ENCODE results near the gene LIF. TPM values are rescaled to one million over a fixed set of nuclear protein-coding genes. Genes with fewer than 3 reads are reported as not detected.
A peak's percentile ranks its signal among the peaks of the same experiment; 100 is the strongest.

The LIF gene
- total and polyA plus RNA-seq, 2 of the 4 experiments (the other 2 are of a cell fraction), result 130 to 214 TPM

DNA sequence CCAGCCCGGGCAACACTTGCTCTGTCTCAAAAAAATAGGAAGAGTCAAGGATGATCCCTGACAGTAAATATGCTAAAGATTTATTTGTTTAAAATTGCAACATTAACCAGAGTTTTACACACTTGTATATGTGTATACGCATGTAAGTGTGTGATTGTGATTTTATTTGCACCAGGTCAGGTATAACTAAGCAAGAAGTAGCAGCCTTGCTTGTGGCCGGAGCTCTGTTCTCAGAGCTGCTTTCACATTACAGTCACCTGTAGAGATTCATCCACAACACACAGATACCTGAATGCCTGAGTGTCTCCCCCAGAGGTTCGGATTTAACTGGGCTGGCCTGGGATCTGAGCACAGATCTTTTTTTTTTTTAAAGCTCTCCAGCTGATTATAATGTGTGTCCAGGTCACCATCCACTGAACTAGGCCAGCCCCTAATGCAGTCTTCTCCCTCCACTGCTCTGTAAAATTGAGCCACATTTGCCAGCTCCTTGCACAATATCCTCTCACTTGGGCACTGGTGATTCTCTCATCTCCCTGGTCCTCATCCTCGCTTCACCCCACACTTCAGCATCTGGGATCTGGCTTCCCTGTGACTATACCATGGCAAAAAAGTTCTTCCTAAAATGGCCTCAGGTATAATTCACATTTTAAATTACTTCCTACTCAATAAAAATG, 48.3 kb downstream of the LIF start:
- peak overlapping the region; percentile 94 for H3K4ac ChIP-seq (ENCODE audit: low read depth, low read length)
- ChIA-PET POLR2A (ENCODE audit: unreplicated experiment) (interaction anchor here (0.7 kb wide), 1 partner anchor 8 kb away, joined by 3 read pairs; no protein-coding TSS in a partner anchor), CTCF (interaction anchor here (1.2 kb wide), 1 partner anchor 16 kb away, joined by 3 read pairs; no protein-coding TSS in a partner anchor)
- peak overlapping the region; percentile 99 for H2BK120ac ChIP-seq (ENCODE audit: low read depth, low read length)
- H2AK9ac ChIP-seq (replicated peaks; ENCODE audit: low read depth, low read length, poor library complexity), result no peak overlapping the region
- H2BK5ac ChIP-seq (ENCODE audit: low read depth, low read length, poor library complexity, severe bottlenecking), result peak overlapping the region; percentile 99
- H3K27me3 ChIP-seq (ENCODE audit: control insufficient read depth, insufficient read depth, low read length), result no peaks in the 10 kb centered on the region
- intact Hi-C loops (cut with micrococcal nuclease), result loop anchor here (5.0 kb wide), 1 partner anchor 39 kb away; no protein-coding TSS in a partner anchor
- peak overlapping the region; percentile 13; the same call in 1 of the 2 replicates for H3K9ac ChIP-seq (ENCODE audit: low read depth, low read length)
- peaks cover 0 to under 1% of the 10 kb centered on the region in 2 experiments; a peak in 2 of 4 replicates for H3K79me1 ChIP-seq (ENCODE audit: low read depth in 1 of 2, low read length in 2 of 2)
- H4K5ac ChIP-seq (ENCODE audit: low read depth, low read length), result peak overlapping the region; percentile 89
- peaks cover 4% of the 10 kb centered on the region; the same call in 1 of the 2 replicates for H4K20me1 ChIP-seq (ENCODE audit: insufficient read depth, low read length)
- peak overlapping the region; percentile 89 for H3K27ac ChIP-seq (ENCODE audit: insufficient read depth, low read length)
- DNase-seq, result peak; percentile 59
- peak overlapping the region; percentile 99 for H2AK5ac ChIP-seq (ENCODE audit: low read depth, low read length)
- no TSS peak for BruUV-seq (replicated peaks)
- peak overlapping the region; percentile 96 for H3K18ac ChIP-seq (ENCODE audit: low read depth, low read length)
- H3K56ac ChIP-seq (ENCODE audit: extremely low read depth, insufficient read depth, low read length), result 0 out of 2 replicates have a peak overlapping the region, but pooled peaks have one; percentile 50
- in situ Hi-C loops (cut with MboI; ENCODE audit: low sequenced_read_pairs), result no loop called here
- peaks cover 31% of the 10 kb centered on the region for H3K4me1 ChIP-seq (ENCODE audit: control insufficient read depth, insufficient read depth, low read length)
- WGBS, 2 experiments (ENCODE audit: extremely low coverage in 2 of 2, insufficient read length in 1 of 2), result 100% methylated on average over 1 of the region's 5 CpGs; no CpG with 5 or more reads in 1 of the 2 experiments
- peaks cover 3% of the 10 kb centered on the region for H3K9me3 ChIP-seq (ENCODE audit: control insufficient read depth, insufficient read depth, low read length)
- peak overlapping the region; percentile 98 for H2BK20ac ChIP-seq (ENCODE audit: low read depth, low read length)
- no peak overlapping the region for H3K4me2 ChIP-seq (ENCODE audit: low read depth, low read length)
- H2AFZ ChIP-seq (replicated peaks; ENCODE audit: low read length, poor library complexity), result no peak overlapping the region
- no peaks in the 10 kb centered on the region for H3K36me3 ChIP-seq (ENCODE audit: control insufficient read depth, insufficient read depth, low read length)
- H3K4me3 ChIP-seq (ENCODE audit: insufficient read depth, low read depth, low read length), result no peak overlapping the region
- peak overlapping the region; percentile 97 for H4K91ac ChIP-seq (ENCODE audit: insufficient read depth, low read depth, low read length)
- peaks cover 28% of the 10 kb centered on the region for H3K9me1 ChIP-seq (ENCODE audit: insufficient read depth, low read length)
- no peak for TF ChIP-seq CHD1 (IDR thresholded peaks at IDR 0.05; ENCODE audit: low read depth, low read length)
- peak; percentile 87 for TF ChIP-seq POLR2A (IDR thresholded peaks at IDR 0.05; ENCODE audit: low read depth, low read length)
- peak; percentile 83 for TF ChIP-seq CEBPB (IDR thresholded peaks at IDR 0.05; ENCODE audit: low read depth, low read length)
- peak overlapping the region; percentile 88; the same call in 1 of the 2 replicates for H3K23ac ChIP-seq (ENCODE audit: low read depth, low read length)
- H2BK15ac ChIP-seq (ENCODE audit: low read depth, low read length), result peak overlapping the region; percentile 99
- H4K8ac ChIP-seq (ENCODE audit: low read depth in 2 of 2, low read length in 2 of 2), result peak overlapping the region; percentile 88 to 98
- peak overlapping the region; percentile 87 for H3K14ac ChIP-seq (replicated peaks; ENCODE audit: low read depth, low read length)
- ATAC-seq (ENCODE audit: low read depth), result no peak
- dilution Hi-C loops (cut with HindIII; ENCODE audit: low sequenced_read_pairs, unreplicated experiment), result no loop called here
